Parietal lobe (tissue), 2 donors: ENCODE data around the gene ZNF410. TPM values are rescaled to one million over a fixed set of nuclear protein-coding genes. Genes with fewer than 3 reads are reported as not detected.

ENCODE experiments used
- small RNA-seq: library from RNA; depleted of rRNA; stranded (forward); fragments of <200 nt; gene quantifications from one replicate; pipeline ENCODE3, GENCODE V24; 2014; ENCODE audit warnings: low replicate concordance
- total RNA-seq: library from RNA; depleted of rRNA; stranded (reverse); fragments of >200 nt; gene quantifications from one replicate; pipeline ENCODE4 v1.2.3, GENCODE V29; 2014

ZNF410 gene, protein sequence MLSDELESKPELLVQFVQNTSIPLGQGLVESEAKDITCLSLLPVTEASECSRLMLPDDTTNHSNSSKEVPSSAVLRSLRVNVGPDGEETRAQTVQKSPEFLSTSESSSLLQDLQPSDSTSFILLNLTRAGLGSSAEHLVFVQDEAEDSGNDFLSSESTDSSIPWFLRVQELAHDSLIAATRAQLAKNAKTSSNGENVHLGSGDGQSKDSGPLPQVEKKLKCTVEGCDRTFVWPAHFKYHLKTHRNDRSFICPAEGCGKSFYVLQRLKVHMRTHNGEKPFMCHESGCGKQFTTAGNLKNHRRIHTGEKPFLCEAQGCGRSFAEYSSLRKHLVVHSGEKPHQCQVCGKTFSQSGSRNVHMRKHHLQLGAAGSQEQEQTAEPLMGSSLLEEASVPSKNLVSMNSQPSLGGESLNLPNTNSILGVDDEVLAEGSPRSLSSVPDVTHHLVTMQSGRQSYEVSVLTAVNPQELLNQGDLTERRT
- total RNA-seq = 84.5 TPM

DNA sequence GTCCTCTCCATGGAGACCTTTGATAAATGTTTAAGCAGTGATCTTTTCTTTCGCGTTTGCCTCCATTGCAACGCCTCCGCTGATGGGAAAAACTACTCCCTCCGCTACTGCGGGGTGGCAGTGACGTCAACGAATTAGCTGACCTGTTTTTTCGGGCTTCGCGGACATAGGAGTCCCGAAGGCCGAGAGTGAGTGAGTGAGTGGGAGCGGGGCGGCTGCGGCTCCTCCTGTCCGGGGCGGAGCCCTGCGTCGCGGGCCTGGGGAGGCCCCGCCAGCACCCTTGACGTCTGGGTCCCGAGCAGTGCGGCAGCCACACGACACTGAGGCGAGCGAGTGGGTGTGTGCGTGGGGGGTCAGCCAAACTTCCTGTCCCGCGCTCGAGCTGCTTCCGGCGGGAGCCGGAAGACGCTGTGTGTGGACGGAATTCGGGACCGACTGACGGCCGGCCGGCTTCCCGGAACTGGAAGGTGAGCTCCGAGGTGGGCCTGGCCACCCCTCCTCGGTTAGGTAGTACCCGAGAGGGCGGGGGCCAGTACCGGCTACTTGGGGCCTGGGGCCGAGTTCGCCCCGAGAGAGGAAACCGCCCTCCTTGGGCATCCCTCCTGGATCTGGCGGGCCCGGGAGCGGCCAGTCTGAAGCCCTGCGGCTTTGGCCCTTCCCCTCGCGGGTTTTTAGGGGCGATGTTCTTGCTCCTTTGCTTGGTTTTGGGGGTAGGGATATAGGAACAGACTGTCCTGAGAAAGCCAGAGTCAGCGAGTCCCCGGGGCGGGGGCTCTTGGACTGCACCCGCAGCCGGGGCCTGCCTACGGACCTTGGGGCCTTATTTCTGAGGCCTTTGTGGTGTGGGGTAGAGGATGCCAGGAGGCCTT is at the start of gene ZNF410:
Gene ZNF410, plus strand, starts transcription at position 411 of the 869 bp plus-strand sequence. CDS start 5,317 bp downstream, outside the sequence.

DNA sequence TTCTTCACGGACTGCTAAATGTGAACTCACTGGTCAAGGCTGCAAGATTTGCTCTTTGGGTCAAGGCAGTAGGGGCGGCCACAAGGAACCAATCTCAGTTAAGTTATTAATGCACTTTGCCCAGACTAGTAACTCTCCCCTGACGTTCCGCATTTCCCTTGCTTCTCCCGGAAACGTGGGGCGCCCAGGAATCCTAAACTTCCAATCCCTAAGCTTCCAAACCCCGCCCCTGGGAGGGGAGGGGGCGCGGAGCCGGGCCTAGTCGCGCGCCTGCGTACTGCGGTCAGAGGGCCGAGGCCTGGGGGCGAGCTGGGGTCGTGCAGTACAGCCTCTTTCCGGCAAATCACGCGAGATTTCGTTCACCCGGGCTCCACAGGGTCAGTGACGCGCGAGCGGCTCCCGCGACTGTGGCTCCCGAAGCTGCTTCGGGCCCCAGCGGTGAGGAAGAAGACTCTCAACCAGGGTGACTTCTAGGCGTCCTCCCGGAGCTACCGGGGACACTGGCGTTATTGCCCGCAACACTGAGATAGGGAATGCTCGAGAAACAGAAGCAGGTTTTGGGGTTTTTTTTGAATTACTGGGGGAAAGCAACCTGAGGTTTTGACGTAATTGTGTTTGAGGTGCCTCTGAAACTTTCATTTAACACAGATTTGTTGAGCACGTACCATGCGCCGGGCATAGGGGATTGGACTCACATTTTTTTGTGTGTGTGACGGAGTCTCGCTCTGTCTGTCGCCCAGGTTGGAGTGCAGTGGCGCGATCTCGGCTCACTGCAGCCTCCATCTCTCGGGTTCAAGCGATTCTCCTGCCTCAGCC is 34.9 kb upstream of the ZNF410 start, which contains the start of gene PTGR2:
Gene PTGR2, plus strand, starts transcription at position 265 of the 816 bp plus-strand sequence. CDS start 7,032 bp downstream, outside the sequence.

DNA sequence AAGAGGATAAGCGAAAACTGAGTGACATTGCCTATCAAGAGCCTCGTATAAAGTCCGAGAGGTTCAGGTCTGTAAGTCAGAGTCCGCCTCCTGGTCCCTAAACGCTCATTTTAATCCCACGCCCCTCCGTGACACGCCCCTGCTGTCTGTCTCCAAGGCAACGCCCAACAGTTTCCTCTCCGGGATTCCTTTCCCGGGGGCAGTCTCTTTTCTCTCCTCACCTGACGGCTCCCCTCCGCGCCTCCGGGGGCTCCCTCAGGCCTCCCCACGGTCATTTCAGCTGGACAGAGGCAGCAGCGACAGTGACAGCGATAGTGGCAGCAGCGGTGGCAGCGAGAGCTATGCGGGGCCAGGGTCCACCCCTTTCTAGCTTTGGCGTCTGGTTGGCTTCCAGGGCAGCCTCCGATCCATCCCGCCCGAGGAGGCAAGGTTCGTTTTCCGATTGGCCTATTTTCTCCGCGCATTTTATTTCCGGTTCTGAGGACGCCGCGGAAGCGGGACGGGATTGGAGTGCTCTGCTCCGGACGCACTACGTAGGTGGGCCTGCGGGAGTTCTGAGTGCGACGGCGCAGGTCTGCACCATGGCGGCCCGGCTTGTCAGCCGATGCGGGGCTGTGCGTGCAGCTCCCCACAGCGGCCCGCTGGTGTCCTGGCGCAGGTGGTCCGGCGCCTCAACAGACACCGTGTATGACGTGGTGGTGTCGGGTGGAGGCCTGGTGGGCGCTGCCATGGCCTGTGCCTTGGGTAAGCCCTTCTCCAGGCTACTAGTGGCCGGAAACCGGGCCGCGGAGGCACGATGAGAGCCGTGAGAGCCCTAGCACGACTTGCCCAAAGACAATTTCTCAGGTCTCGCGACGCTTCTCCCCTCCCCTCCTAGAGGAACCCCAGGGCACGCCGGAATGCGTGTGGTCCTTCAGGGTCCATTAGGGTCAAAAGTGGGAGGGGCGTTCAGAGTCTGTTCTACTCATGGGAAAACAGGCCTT is 63.4 kb downstream of the ZNF410 start, which contains the start of the genes COQ6 and FAM161B:
Gene COQ6, plus strand, starts transcription at position 551 of the 983 bp plus-strand sequence. Its CDS starts 31 bp downstream, at position 582.
Gene FAM161B, minus strand, starts transcription at position 343 of the 983 bp plus-strand sequence. Its CDS starts 68 bp downstream, at position 275.

Small RNAs within 50 kb of the gene (small RNA-seq; reads per million reads assigned to genes)
- gene AC005520.4 (not detected), gene RF00019 (not detected)

Other genes with a start within 250 kb of the ZNF410 start
- gene DNAL1, start 241.9 kb upstream of the ZNF410 start, total RNA-seq = 21.9 TPM
- gene PNMA1, start 172.5 kb upstream of the ZNF410 start, total RNA-seq = 85.1 TPM
- 9.4 TPM for gene PTGR2, start 35.0 kb upstream of the ZNF410 start, total RNA-seq
- 29.7 TPM for gene FAM161B, start 63.2 kb downstream of the ZNF410 start, total RNA-seq
- 37.9 TPM for gene COQ6, start 63.4 kb downstream of the ZNF410 start, total RNA-seq
- gene ENTPD5, start 132.4 kb downstream of the ZNF410 start, total RNA-seq = 9.4 TPM
- gene BBOF1, start 132.5 kb downstream of the ZNF410 start, total RNA-seq = 11.9 TPM
- 32.2 TPM for gene ALDH6A1, start 197.6 kb downstream of the ZNF410 start, total RNA-seq
- gene LIN52, start 198.1 kb downstream of the ZNF410 start, total RNA-seq = 18.2 TPM